Thyroid gland (tissue), 4 donors: ENCODE results near the gene PDE6D. TPM values are rescaled to one million over a fixed set of nuclear protein-coding genes. Genes with fewer than 3 reads are reported as not detected.

ENCODE experiments used
- DNase-seq, 2 donors: peaks; one replicate each; pipeline ENCODE4 v3.0.0-alpha.2; 2019
- H3K27ac ChIP-seq, 3 donors: fragments of 200-600 bp; sonication (generic); 1 replicate in 2 of 3; 2 replicates in 1 of 3; pipeline ENCODE4 v1.5.1; 2016 to 2019; ENCODE audit warnings: mild to moderate bottlenecking in 1 of 3, moderate library complexity in 1 of 3
- H3K27me3 ChIP-seq: fragments of 200-600 bp; sonication (generic); one replicate; pipeline ENCODE4 v1.5.1; 2019
- H3K36me3 ChIP-seq, 2 donors: fragments of 200-600 bp; sonication (generic); one replicate each; pipeline ENCODE4 v1.5.1; 2016 to 2019
- H3K4me1 ChIP-seq, 2 donors: fragments of 200-600 bp; sonication (generic); one replicate each; pipeline ENCODE4 v1.5.1; 2017 to 2019
- H3K4me3 ChIP-seq, 3 donors: fragments of 200-600 bp; sonication (generic); replicated peaks in 1 of 3; 1 replicate in 2 of 3; 2 replicates in 1 of 3; pipeline ENCODE4 v1.5.1; 2016; ENCODE audit warnings: mild to moderate bottlenecking in 1 of 3
- H3K9me3 ChIP-seq: fragments of 200-600 bp; sonication (generic); one replicate; pipeline ENCODE4 v1.5.1; 2017
- POLR2A ChIP-seq, 2 donors: fragments of 450-650 bp; IDR thresholded peaks; one replicate each; pipeline ENCODE4 v1.6.1; 2017; ENCODE audit warnings: antibody characterized with exemption in 2 of 2, mild to moderate bottlenecking in 2 of 2, moderate library complexity in 1 of 2
- WGBS, 2 donors: methylation state at CpG; one replicate each; pipeline ENCODE4 v1.1.5; 2017; 5-methylcytosine and 5-hydroxymethylcytosine counted together
- intact Hi-C: fragments of 100-400 bp; cut with DNase I; formaldehyde crosslinking; loops from one replicate; pipeline ENCODE4 v1.15.1; 2023
- total RNA-seq, 4 donors: library from RNA; depleted of rRNA; stranded (reverse); fragments of >200 nt; gene quantifications; one replicate each; pipeline ENCODE4 v1.2.3, GENCODE V29; 2016
- TF ChIP-seq, protein P1 (sequence below), 6 experiments: fragments of 200-600 bp in 3 of 6; fragments of 450-650 bp in 3 of 6; sonication (generic) in 3 of 6; IDR thresholded peaks; one replicate each; pipeline ENCODE4 v1.5.1; 2016 to 2019; ENCODE audit warnings: antibody characterized with exemption in 6 of 6, mild to moderate bottlenecking in 2 of 6, inconsistent platforms in 1 of 6, moderate library complexity in 1 of 6

The PDE6D gene
- total RNA-seq, 4 donors from 2014 or later, result 19.8 to 46.1 (median 28.5) TPM

DNA sequence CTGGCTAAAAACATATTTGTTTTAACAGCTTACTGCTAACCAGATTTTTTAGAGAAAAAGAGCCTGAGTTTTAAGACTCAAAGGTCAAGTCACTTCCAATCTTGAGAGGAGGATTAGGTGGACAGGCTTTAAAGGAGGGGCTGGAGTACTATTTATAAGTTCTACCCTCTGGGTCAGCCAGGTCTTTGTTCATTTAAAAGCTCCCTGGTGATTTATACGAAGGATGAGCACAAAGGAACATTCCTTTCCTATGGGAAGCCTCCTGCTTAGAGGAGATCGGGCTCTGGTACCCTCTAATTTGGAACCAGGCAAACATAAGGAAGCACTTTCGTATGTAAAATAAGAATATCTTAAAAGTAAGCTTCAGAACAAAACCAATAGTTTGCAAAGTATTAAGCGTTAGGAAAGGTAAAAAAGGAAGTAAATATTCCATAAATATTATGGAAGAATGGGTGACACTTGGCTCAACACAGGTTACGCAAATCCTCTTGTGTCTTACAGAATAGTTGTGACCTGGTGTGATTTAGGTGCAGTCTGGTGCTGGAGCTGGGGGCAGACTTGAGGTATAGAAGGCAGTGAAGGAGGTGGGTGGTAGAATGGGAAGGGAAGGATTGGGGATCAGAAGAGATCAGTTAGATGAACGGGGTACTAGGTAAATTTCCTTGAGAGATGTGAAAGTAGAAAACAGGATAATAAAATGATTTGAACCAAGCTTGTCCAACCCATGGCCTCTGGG is 35.6 kb downstream of the PDE6D start:
- Histone ChIP-seq H3K4me3 (no peak overlapping the region), H3K27ac (no peak overlapping the region), H3K9me3 (no peaks in the 10 kb centered on the region), H3K36me3 (no peaks in the 10 kb centered on the region), H3K4me1 (no peaks in the 10 kb centered on the region), H3K27me3 (no peaks in the 10 kb centered on the region)
- no peak for DNase-seq
- WGBS, 2 donors, result 81 to 85% methylated on average over 6 of the region's 6 CpGs
- no peak for TF ChIP-seq POLR2A (IDR thresholded peaks at IDR 0.05)
- TF ChIP-seq, protein P1, sequence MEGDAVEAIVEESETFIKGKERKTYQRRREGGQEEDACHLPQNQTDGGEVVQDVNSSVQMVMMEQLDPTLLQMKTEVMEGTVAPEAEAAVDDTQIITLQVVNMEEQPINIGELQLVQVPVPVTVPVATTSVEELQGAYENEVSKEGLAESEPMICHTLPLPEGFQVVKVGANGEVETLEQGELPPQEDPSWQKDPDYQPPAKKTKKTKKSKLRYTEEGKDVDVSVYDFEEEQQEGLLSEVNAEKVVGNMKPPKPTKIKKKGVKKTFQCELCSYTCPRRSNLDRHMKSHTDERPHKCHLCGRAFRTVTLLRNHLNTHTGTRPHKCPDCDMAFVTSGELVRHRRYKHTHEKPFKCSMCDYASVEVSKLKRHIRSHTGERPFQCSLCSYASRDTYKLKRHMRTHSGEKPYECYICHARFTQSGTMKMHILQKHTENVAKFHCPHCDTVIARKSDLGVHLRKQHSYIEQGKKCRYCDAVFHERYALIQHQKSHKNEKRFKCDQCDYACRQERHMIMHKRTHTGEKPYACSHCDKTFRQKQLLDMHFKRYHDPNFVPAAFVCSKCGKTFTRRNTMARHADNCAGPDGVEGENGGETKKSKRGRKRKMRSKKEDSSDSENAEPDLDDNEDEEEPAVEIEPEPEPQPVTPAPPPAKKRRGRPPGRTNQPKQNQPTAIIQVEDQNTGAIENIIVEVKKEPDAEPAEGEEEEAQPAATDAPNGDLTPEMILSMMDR (IDR thresholded peaks at IDR 0.05), result no peak
- intact Hi-C loops, result no loop called here

DNA sequence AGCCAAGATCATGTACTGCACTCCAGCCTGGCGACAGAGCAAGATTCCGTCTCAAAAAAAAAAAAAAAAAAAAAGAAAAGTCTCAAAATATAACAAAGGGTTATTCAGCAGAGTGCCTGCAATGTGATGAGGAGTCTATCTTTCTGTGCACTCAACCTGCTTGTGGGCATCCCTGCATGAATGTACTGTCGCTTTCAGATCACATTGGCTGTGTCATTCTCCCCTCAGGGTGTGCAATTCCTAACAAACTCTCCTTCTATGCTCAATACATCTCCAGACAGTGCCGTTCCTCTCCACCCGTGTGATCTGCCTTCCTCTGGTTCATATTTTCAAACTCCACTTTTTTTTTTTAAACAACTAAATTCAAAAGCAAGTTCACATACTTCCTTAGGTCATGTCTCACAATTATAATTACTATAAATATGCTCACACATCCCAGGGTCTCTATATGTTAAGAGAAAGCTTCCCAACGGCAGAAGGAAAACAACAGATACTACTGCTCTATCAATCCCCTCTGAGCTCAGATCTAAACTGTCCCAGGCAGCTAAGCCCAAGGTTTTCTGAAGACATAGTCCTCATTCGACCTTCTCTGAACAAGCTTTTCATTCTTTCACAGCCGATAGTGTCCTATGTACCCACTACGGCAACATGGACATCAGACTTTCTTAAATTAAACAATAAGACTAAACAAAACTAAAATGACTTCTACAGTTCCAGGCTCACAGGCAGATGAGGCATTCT is 37.5 kb downstream of the PDE6D start:
- no peaks in the 10 kb centered on the region for H3K9me3 ChIP-seq
- WGBS, 2 donors, result 74 to 76% methylated on average over 9 of the region's 9 CpGs
- no peak for DNase-seq
- intact Hi-C loops, result no loop called here
- H3K27ac ChIP-seq, result no peak overlapping the region
- H3K4me1 ChIP-seq, result no peaks in the 10 kb centered on the region
- no peaks in the 10 kb centered on the region for H3K27me3 ChIP-seq
- H3K36me3 ChIP-seq, result no peaks in the 10 kb centered on the region
- TF ChIP-seq, protein P1 (IDR thresholded peaks at IDR 0.05), result no peak
- no peak for TF ChIP-seq POLR2A (IDR thresholded peaks at IDR 0.05)
- H3K4me3 ChIP-seq, result no peak overlapping the region

DNA sequence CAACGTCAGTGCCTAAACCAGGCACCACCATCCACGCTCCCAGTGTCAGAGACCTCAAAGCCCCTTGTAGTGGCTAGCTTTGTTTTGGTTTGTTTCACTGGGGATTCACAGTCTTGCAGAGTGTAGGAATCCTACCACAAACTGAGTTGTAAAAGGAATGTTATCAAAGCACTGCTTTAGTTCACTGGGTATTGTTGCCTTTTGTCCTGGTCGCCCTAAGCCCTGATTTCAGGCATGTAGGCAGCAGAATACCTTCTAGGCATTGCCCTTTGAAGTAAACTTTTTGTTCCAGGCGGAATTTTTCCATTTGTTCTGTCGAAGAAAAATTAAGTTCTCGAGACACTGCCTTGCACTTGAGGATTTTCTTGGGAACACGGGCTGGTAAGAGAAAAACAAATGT is 43.3 kb downstream of the PDE6D start:
- Histone ChIP-seq H3K36me3 (no peaks in the 10 kb centered on the region), H3K27ac (no peak overlapping the region), H3K9me3 (no peaks in the 10 kb centered on the region), H3K4me3 (no peak overlapping the region), H3K4me1 (no peaks in the 10 kb centered on the region), H3K27me3 (no peaks in the 10 kb centered on the region)
- intact Hi-C loops, result no loop called here
- TF ChIP-seq, protein P1 (IDR thresholded peaks at IDR 0.05), result no peak
- no peak for TF ChIP-seq POLR2A (IDR thresholded peaks at IDR 0.05)
- WGBS, 2 donors, result 80 to 85% methylated on average over 7 of the region's 7 CpGs
- no peak for DNase-seq

DNA sequence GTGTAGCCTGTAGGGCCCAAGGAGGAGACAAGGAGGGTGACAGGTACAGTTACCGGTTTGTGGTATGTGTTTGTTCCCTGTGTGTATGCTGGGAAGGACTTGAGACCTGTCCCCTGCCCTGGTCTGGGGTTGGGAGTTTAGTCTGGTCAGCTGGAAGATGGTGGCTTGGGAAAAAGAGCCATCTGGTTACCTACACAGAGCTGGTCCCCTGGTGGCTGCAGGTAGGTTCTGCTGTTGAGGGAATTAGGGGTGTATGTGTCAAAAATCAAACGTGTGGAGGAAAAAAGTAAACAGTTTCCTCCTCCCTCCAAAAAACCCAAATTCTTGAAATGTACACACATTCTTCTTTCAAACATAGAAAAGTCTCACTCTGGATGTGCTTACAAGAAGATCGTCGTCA is 48.5 kb downstream of the PDE6D start:
- H3K4me1 ChIP-seq, result no peaks in the 10 kb centered on the region
- H3K27ac ChIP-seq, result no peak overlapping the region
- DNase-seq, result no peak
- no peak overlapping the region for H3K4me3 ChIP-seq
- no peaks in the 10 kb centered on the region for H3K27me3 ChIP-seq
- intact Hi-C loops, result no loop called here
- TF ChIP-seq POLR2A (IDR thresholded peaks at IDR 0.05), result no peak
- TF ChIP-seq, protein P1 (IDR thresholded peaks at IDR 0.05), result no peak
- no peaks in the 10 kb centered on the region for H3K9me3 ChIP-seq
- 87 to 90% methylated on average over 4 of the region's 4 CpGs for WGBS, 2 donors
- H3K36me3 ChIP-seq, result peaks cover 0 to 7% of the 10 kb centered on the region in 2 donors

DNA sequence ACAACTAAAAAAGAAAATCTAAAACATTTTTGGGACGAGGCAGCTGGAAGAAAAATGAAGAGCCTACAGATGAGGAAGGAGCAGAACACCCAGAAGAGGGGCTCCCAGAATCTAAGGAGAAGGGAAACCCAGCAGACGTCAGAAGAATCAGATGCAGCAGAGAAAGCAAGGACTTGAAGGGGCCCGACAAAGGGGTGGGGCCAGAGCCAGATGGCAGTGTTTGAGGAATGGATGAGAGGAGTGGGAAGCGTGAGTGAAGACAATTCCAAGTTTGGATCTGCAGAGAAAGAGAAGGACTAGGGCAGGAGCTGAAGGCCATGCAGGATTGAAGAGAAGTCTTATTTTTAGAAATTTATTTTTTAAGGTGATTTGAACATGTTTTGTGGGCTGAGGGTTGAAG is 53.5 kb downstream of the PDE6D start:
- no peaks in the 10 kb centered on the region for H3K4me1 ChIP-seq
- H3K4me3 ChIP-seq, result no peak overlapping the region
- H3K27ac ChIP-seq, result no peak overlapping the region
- H3K27me3 ChIP-seq, result no peaks in the 10 kb centered on the region
- intact Hi-C loops, result no loop called here
- WGBS, 2 donors, result 70 to 72% methylated on average over 4 of the region's 4 CpGs
- H3K9me3 ChIP-seq, result no peaks in the 10 kb centered on the region
- H3K36me3 ChIP-seq, result peaks cover 0 to 7% of the 10 kb centered on the region in 2 donors
- DNase-seq, result no peak
- TF ChIP-seq POLR2A (IDR thresholded peaks at IDR 0.05), result no peak
- TF ChIP-seq, protein P1 (IDR thresholded peaks at IDR 0.05), result no peak
